Neural crest cell (in vitro differentiated cells): ENCODE measurements around the gene SCARB1. TPM values are rescaled to one million over a fixed set of nuclear protein-coding genes. Genes with fewer than 3 reads are reported as not detected.

Source experiments
- DNase-seq: peaks from one replicate; pipeline ENCODE4 v3.0.0; 2021; ENCODE audit warnings: low read depth, mixed read lengths, low spot score
- H3K27ac Mint-ChIP-seq: one replicate; pipeline ENCODE4 v1.8.0; 2021; ENCODE audit warnings: mild to moderate bottlenecking, mixed read lengths; ENCODE audit not compliant: unreplicated experiment
- H3K27me3 Mint-ChIP-seq: 2 replicates; pipeline ENCODE4 v1.8.0; 2021; ENCODE audit warnings: low read depth, mild to moderate bottlenecking, mixed read lengths
- H3K36me3 Mint-ChIP-seq: 2 replicates; pipeline ENCODE4 v1.8.0; 2021; ENCODE audit warnings: low read depth, mild to moderate bottlenecking, mixed read lengths
- H3K4me1 Mint-ChIP-seq: 2 replicates; pipeline ENCODE4 v1.8.0; 2021; ENCODE audit warnings: mixed read lengths
- H3K4me3 Mint-ChIP-seq: one replicate; pipeline ENCODE4 v1.8.0; 2021; ENCODE audit warnings: mild to moderate bottlenecking, mixed read lengths
- H3K9me3 Mint-ChIP-seq: 2 replicates; pipeline ENCODE4 v1.8.0; 2021; ENCODE audit warnings: mixed read lengths
- CTCF ChIP-seq: fragments of 200-600 bp; sonication (generic); conservative IDR thresholded peaks from 2 replicates; pipeline ENCODE4 v1.5.0; 2021; ENCODE audit warnings: antibody characterized with exemption, mild to moderate bottlenecking
- total RNA-seq: library from RNA; stranded (reverse); gene quantifications from 2 replicates; pipeline ENCODE4 v1.2.1, GENCODE V29; 2021

The SCARB1 gene
- total RNA-seq, 1 donor from 2014 or later, result 50.9 TPM

- TF ChIP-seq CTCF, result no peak
- no peak for DNase-seq
- Mint-ChIP-seq H3K27me3 (no peaks in the 10 kb centered on the region), H3K27ac (no peak overlapping the region), H3K36me3 (no peaks in the 10 kb centered on the region), H3K9me3 (peaks cover 5% of the 10 kb centered on the region), H3K4me1 (peaks cover 43% of the 10 kb centered on the region), H3K4me3 (no peak overlapping the region)
Measured at GRCh38 chr12:124829008-124829707, 34.5 kb downstream of the SCARB1 start.

- no peak for DNase-seq
- Mint-ChIP-seq H3K4me1 (peaks cover 35% of the 10 kb centered on the region), H3K27me3 (no peaks in the 10 kb centered on the region), H3K4me3 (no peak overlapping the region), H3K9me3 (peaks cover 5% of the 10 kb centered on the region), H3K36me3 (no peaks in the 10 kb centered on the region), H3K27ac (peak overlapping the region; percentile 91)
- no peak for TF ChIP-seq CTCF
Measured at GRCh38 chr12:124828264-124829007, 35.2 kb downstream of the SCARB1 start.

GRCh38 chr12:124827588-124828184, 36.0 kb downstream of the SCARB1 start:
- Mint-ChIP-seq H3K4me3 (no peak overlapping the region), H3K4me1 (peaks cover 33% of the 10 kb centered on the region), H3K9me3 (peaks cover 5% of the 10 kb centered on the region), H3K27ac (no peak overlapping the region), H3K27me3 (no peaks in the 10 kb centered on the region), H3K36me3 (no peaks in the 10 kb centered on the region)
- no peak for DNase-seq
- TF ChIP-seq CTCF, result no peak

- no peak overlapping the region for H3K4me3 Mint-ChIP-seq
- no peaks in the 10 kb centered on the region for H3K9me3 Mint-ChIP-seq
- TF ChIP-seq CTCF, result no peak
- no peak overlapping the region for H3K27ac Mint-ChIP-seq
- H3K4me1 Mint-ChIP-seq, result peaks cover 26% of the 10 kb centered on the region
- H3K27me3 Mint-ChIP-seq, result no peaks in the 10 kb centered on the region
- no peaks in the 10 kb centered on the region for H3K36me3 Mint-ChIP-seq
- no peak for DNase-seq
Measured at GRCh38 chr12:124824195-124824594, 39.5 kb downstream of the SCARB1 start.

- no peak overlapping the region for H3K4me3 Mint-ChIP-seq
Measured at GRCh38 chr12:124823272-124823970, 40.2 kb downstream of the SCARB1 start.

More at GRCh38 chr12:124823272-124823970, 40.2 kb downstream of the SCARB1 start:
- H3K27me3 Mint-ChIP-seq, result no peaks in the 10 kb centered on the region
- H3K9me3 Mint-ChIP-seq, result no peaks in the 10 kb centered on the region
- H3K4me1 Mint-ChIP-seq, result peaks cover 18% of the 10 kb centered on the region
- no peak for TF ChIP-seq CTCF
- no peak overlapping the region for H3K27ac Mint-ChIP-seq
- no peak for DNase-seq
- no peaks in the 10 kb centered on the region for H3K36me3 Mint-ChIP-seq
